IPS-20b (cell line): ENCODE measurements around the gene SLC26A2.
A peak's percentile ranks its signal among the peaks of the same experiment; 100 is the strongest.

Experiments
- H3K27ac ChIP-seq: one replicate; pipeline ENCODE4 v1.5.1; 2013; ENCODE audit warnings: low read length
- H3K27me3 ChIP-seq: 2 replicates; pipeline ENCODE4 v1.6.1; 2013; ENCODE audit warnings: mild to moderate bottlenecking, low read length, inconsistent platforms; ENCODE audit not compliant: insufficient read depth
- H3K36me3 ChIP-seq: 2 replicates; pipeline ENCODE4 v1.6.1; 2013; ENCODE audit warnings: low read depth, mild to moderate bottlenecking, inconsistent platforms, low read length, moderate library complexity; ENCODE audit not compliant: insufficient read depth
- H3K4me1 ChIP-seq: 2 replicates; pipeline ENCODE4 v1.6.1; 2013; ENCODE audit warnings: mild to moderate bottlenecking, control low read depth, inconsistent platforms, low read length, moderate library complexity; ENCODE audit not compliant: insufficient read depth
- H3K4me3 ChIP-seq: 2 replicates; pipeline ENCODE4 v1.5.1; 2013; ENCODE audit warnings: mild to moderate bottlenecking, low read length, inconsistent platforms
- H3K9ac ChIP-seq: 2 replicates; pipeline ENCODE4 v1.6.1; 2013; ENCODE audit warnings: low read depth, mild to moderate bottlenecking, inconsistent platforms, low read length, moderate library complexity
- H3K9me3 ChIP-seq: 2 replicates; pipeline ENCODE4 v1.6.1; 2013; ENCODE audit warnings: mild to moderate bottlenecking, low read depth, low read length, inconsistent platforms; ENCODE audit not compliant: insufficient read depth

The SLC26A2 gene

DNA sequence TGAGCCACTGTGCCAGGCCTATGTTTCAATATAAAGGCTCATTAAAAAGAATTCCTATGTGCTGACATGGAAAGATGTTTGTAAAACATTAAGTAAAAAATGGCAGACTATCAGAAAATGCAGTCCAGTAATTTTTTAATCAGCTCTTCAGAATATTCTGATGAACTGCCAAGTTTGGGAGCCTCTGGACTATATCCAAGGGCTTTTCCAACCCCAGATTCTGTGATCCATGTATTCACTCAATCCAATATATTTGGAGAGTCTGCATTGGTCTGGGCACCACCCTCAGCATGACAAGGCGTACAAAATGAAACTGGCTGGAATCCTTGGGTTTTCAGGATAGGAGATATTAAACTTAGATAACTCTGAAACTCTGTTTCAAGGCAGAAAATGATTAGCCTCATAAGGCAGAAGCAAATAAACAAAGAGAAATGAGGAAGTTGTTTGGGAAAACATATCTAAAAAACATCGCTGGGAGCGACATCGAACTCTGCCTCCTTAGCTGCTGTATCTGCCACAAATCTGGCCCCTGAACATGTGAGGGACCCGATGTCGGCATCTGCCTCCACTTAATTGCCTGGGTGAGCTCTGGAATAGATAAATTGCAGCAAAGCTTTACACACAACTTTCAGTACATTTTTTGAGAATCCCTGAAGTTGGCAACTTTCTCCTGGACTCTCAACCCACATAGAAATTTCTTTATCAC lies 30.4 kb upstream of the SLC26A2 start:
- Histone ChIP-seq H3K27ac (no peak overlapping the region), H3K4me3 (no peak overlapping the region), H3K27me3 (peaks cover 8% of the 10 kb centered on the region; the same call in 1 of the 2 replicates), H3K36me3 (no peaks in the 10 kb centered on the region), H3K9me3 (no peaks in the 10 kb centered on the region), H3K9ac (no peak overlapping the region), H3K4me1 (no peaks in the 10 kb centered on the region)

DNA sequence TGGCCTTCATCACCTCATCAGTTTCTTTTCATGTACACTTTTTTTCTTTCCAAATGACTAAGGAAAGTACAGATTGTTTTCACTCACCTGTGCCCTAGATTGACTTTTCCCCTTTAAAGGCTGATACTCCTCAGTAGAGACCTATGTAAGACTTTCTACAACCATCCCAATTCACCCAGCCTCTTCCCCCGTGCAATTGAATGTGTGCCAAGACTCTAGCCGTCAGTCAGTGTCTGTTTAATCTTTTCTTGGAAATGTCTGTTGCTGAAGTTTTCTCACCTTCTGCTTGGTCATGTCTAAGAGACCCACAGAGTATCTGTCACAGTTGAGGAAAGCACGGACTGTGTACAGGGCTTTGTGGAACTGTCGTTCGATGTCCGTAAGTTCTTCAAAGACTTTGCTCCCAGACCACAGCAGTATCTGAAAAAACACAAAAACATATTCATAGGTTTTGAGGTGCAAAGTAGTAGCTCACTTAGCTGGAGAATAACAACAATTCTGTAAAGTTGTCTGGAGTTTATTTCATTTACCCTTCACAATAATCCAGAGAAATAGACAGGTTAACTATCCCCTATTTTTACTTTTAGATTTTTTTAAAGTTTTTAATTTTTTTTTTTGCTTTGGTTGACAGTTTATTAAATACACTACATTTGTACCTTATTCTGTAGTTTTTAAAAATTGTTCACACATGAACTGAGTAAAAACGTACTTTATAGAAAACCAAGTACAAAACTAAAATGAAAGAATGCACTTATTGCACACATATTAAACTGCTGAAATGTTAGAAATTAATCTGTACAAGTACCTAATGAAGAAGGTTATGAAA lies 29.6 kb upstream of the SLC26A2 start:
- Histone ChIP-seq H3K4me1 (no peaks in the 10 kb centered on the region), H3K27ac (no peak overlapping the region), H3K4me3 (no peak overlapping the region), H3K9me3 (no peaks in the 10 kb centered on the region), H3K9ac (no peak overlapping the region), H3K27me3 (peaks cover 8% of the 10 kb centered on the region; the same call in 1 of the 2 replicates), H3K36me3 (no peaks in the 10 kb centered on the region)

DNA sequence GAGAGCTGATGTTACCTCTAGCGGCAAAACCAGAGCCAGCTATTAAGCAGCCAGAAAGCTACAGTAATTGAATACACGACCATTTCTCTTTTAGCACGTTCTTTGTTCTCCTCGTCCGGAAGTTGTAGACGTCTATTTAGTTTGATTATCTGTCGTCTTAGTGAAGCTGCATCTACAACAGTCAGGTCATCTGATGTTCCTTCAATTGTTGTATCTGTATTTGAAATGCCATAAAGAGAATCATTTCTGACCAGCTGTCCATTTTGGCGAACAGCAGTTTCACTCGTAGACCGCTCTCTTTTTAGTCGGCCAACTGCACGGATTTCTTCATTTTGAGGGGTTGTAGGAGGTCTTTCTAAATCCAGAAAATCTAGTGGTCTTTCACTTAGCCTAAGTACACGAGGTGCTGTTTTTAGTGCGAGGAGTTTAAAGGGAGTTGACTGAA lies 28.5 kb upstream of the SLC26A2 start:
- H3K9ac ChIP-seq: no peak overlapping the region
- no peaks in the 10 kb centered on the region for H3K4me1 ChIP-seq
- peaks cover 8% of the 10 kb centered on the region; the same call in 1 of the 2 replicates for H3K27me3 ChIP-seq
- H3K9me3 ChIP-seq: no peaks in the 10 kb centered on the region
- no peak overlapping the region for H3K27ac ChIP-seq
- no peaks in the 10 kb centered on the region for H3K36me3 ChIP-seq
- H3K4me3 ChIP-seq: no peak overlapping the region

DNA sequence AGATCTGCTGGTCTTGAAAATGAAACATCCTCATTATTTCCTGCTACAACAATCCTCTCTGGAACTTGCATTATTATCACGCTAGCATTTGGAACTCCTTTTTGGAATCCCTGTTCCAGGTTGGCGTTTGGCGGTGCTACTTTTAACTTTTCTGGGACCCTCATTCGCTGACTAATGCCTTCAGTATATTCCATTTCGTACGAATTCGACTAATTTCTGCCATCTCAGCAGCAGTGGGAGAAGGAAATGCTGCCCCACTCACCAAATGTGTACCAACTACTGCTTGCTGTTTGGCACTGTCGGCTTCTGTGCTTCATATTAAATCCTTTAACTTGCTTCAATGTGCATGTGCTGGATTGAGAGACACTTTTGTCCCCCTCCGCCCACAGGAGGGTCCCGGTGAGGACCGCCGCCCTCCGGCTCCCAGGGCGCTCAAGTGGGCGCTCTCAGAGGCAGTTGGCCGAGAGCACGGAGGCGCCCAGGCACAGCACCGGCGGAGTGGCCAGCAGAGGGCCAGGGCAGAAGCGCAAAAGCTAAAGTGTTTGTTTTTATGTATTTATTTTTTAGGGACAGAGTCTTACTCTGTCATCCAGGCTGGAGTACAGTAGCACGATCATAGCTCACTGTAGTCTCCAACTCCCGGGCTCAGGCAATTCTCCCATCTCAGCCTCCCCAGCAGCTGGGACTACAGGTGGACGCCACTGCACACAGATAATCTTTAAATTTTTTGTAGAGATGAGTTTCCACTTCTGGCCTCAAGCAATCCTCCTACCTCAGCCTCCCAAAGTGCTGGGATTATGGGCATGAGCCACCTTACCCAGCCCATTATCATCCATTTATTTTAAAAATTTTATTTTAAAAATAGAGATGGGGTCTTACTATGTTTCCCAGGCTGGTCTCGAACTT lies 27.9 kb upstream of the SLC26A2 start:
- H3K27me3 ChIP-seq: peaks cover 8% of the 10 kb centered on the region; the same call in 1 of the 2 replicates
- no peaks in the 10 kb centered on the region; the same call in 1 of the 2 replicates for H3K4me1 ChIP-seq
- H3K27ac ChIP-seq: no peak overlapping the region
- H3K9ac ChIP-seq: no peak overlapping the region
- peak overlapping the region; percentile 39; the same call in 1 of the 2 replicates for H3K4me3 ChIP-seq
- no peaks in the 10 kb centered on the region for H3K36me3 ChIP-seq
- H3K9me3 ChIP-seq: no peaks in the 10 kb centered on the region

DNA sequence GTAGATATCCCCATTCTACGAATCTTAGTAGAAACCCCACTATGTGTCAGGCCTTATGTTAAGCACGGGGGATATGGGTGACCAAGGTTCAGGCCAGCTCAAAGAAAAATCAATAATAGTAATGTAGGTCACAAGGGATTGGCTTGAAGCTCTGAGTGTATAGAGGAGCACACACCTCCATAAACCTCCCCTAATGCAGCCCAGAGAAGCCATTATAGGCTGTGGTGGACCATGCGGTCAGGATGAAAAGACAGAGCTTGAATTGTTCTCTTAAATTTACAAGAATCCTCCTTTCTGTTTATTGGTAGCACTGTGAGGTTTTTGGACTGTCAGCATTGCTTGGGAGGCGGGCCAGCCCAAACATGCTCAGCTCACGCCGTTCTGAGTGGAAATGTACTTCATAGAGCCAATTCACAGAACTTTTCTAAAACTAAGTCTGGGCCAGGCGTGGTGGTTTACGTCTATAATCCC lies 25.1 kb upstream of the SLC26A2 start:
- no peaks in the 10 kb centered on the region; the same call in 1 of the 2 replicates for H3K4me1 ChIP-seq

DNA sequence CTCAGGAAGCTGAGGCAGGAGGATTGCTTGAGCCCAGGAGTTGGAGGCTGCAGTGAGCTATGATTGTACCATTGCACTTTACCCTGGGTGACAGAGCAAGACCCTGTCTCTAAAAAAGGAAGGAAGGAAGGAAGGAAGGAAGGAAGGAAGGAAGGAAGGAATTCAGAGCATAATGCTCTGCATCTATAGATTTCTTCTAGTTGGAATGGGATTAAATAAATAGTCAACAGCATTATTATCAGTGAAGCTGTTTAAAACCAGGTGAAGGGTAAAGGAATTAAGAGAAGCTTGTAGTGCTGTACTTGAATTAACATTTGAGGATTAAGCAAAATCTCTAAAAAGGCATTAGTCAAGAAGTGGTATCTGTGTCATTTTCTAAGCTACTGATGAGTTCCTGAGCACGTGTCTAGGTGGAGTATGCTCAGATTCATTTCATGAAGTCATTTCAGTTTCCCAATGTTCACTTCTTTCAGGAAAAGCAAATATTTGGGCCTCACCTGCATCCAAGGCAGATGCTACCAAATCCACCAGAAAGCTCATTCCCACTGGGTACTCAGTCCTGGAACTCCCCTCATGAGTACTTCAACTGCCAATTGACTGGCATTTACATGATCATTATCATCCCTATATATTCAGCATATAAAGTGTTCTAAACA lies 24.4 kb upstream of the SLC26A2 start:
- Histone ChIP-seq H3K4me3 (no peak overlapping the region), H3K36me3 (no peaks in the 10 kb centered on the region), H3K9ac (no peak overlapping the region), H3K27me3 (peaks cover 8% of the 10 kb centered on the region; the same call in 1 of the 2 replicates), H3K27ac (no peak overlapping the region), H3K9me3 (no peaks in the 10 kb centered on the region), H3K4me1 (no peaks in the 10 kb centered on the region; the same call in 1 of the 2 replicates)

More for the DNA sequence above, 25.1 kb upstream of the SLC26A2 start:
- Histone ChIP-seq H3K36me3 (no peaks in the 10 kb centered on the region), H3K27me3 (peaks cover 8% of the 10 kb centered on the region; the same call in 1 of the 2 replicates), H3K9me3 (no peaks in the 10 kb centered on the region), H3K27ac (no peak overlapping the region), H3K9ac (no peak overlapping the region), H3K4me3 (no peak overlapping the region)

DNA sequence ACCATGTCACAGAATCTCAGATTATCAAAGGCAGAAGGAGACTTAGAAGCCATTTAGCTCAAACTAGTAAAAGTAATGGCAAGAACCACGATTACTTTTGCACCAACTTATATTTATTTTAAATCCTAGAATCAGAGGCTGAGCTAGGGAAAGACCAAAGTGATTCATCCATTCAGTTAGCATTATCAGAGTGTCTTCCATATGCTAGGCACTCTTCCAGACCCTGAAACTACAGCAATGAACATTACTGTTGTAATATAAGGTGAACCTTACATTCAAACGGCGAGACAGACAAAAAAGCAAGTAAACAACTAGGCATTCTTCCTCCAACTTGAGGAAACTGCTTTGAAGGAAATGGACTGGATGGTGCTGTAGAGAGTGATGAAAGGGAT lies 23.9 kb upstream of the SLC26A2 start:
- no peaks in the 10 kb centered on the region; the same call in 1 of the 2 replicates for H3K4me1 ChIP-seq
- peaks cover 8% of the 10 kb centered on the region; the same call in 1 of the 2 replicates for H3K27me3 ChIP-seq
- H3K36me3 ChIP-seq: no peaks in the 10 kb centered on the region
- H3K27ac ChIP-seq: no peak overlapping the region
- no peak overlapping the region for H3K9ac ChIP-seq
- no peaks in the 10 kb centered on the region for H3K9me3 ChIP-seq
- no peak overlapping the region for H3K4me3 ChIP-seq

DNA sequence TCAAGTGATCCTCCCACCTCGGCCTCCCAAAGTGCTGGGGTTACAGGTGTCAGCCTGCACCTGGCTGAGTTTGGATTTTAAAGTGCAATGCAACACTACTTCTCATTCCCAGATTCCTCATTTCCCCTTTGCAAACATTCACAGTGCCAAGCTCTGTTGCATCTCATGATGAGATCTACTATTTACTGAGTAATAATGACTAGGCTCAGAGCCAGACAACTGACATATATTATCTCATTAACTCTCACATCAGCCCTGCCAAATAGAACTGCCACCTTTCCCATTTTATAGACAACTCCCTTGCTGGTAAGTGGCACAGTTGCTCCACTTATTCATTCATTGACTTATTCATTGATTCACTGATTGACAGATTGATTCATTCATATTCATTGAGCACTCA lies 22.9 kb upstream of the SLC26A2 start:
- H3K9ac ChIP-seq: no peak overlapping the region
- H3K9me3 ChIP-seq: no peaks in the 10 kb centered on the region
- no peaks in the 10 kb centered on the region for H3K36me3 ChIP-seq
- peaks cover under 1% of the 10 kb centered on the region; the same call in 1 of the 2 replicates for H3K27me3 ChIP-seq
- H3K27ac ChIP-seq: no peak overlapping the region
- no peaks in the 10 kb centered on the region; the same call in 1 of the 2 replicates for H3K4me1 ChIP-seq
- H3K4me3 ChIP-seq: no peak overlapping the region

DNA sequence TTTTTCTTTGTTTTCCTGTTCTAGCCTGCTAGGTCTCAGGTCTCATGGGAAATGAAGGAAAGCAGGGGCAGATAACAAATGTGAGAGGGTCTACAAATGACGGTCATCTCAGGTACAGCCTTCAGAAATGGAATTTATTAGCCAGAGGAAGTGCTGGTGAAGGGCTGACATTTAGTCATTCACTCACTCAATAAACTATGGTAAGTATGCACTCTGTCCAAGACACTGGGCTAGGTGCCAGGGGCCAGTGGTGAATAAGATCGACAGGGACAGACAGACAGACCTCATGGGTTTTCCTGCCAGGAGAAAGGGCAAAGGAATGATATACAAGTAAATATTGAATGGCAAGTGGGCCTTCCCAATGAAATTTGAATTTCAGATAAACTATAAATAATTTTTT lies 22.3 kb upstream of the SLC26A2 start:
- Histone ChIP-seq H3K9me3 (no peaks in the 10 kb centered on the region), H3K27me3 (no peaks in the 10 kb centered on the region), H3K4me1 (no peaks in the 10 kb centered on the region; the same call in 1 of the 2 replicates), H3K9ac (no peak overlapping the region), H3K36me3 (no peaks in the 10 kb centered on the region), H3K27ac (no peak overlapping the region), H3K4me3 (no peak overlapping the region)

DNA sequence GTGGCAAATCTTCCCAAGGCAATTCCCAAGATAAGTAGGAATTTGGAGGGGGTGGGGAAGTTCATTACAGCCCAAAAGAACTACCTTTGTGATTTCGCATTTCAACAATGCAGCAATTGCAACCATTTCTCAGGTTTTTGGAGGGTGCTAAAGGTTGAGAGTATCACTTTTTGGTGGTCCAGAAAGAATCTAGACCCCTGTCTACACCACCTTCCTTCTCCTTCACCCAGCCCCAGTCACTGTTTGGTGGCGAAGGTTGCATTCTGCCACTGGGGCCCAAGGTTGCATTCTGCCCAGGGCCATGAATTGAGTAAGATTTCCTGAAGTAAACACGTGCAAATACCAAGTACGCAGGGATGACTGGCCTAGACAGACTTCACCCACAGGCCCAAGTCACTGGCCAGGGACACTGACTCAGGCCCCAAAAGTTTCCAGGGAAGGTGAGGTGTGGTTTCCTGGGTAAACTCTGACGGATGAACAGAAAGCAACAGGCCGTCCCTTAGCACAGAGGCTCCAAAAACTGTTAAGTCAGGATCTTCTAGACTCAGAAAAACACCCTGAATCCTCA lies 21.7 kb upstream of the SLC26A2 start:
- no peaks in the 10 kb centered on the region for H3K27me3 ChIP-seq
- H3K27ac ChIP-seq: no peak overlapping the region
- H3K4me1 ChIP-seq: no peaks in the 10 kb centered on the region; the same call in 1 of the 2 replicates
- no peaks in the 10 kb centered on the region for H3K36me3 ChIP-seq
- no peak overlapping the region for H3K4me3 ChIP-seq
- H3K9me3 ChIP-seq: no peaks in the 10 kb centered on the region
- no peak overlapping the region for H3K9ac ChIP-seq
